T-helper 1 cell treated with Interleukin-12 subunit alpha and Interleukin-12 subunit beta and Interleukin-4 antibody, amounts not matched to agents 30 μg/mL and 1 μg/mL, for 36 hours (primary cell): ENCODE measurements around the gene PGF.

ENCODE experiments used
- H3K27ac Mint-ChIP-seq: one replicate; pipeline ENCODE4 v1.8.0; 2021; ENCODE audit warnings: mild to moderate bottlenecking, mixed read lengths
- H3K27me3 Mint-ChIP-seq: one replicate; pipeline ENCODE4 v1.8.0; 2021; ENCODE audit warnings: low read depth, mixed read lengths
- H3K36me3 Mint-ChIP-seq: one replicate; pipeline ENCODE4 v1.8.0; 2021; ENCODE audit warnings: low read depth, mixed read lengths
- H3K4me1 Mint-ChIP-seq: one replicate; pipeline ENCODE4 v1.8.0; 2021; ENCODE audit warnings: low read depth, mixed read lengths
- H3K4me3 Mint-ChIP-seq: one replicate; pipeline ENCODE4 v1.8.0; 2021; ENCODE audit warnings: mild to moderate bottlenecking, moderate library complexity, mixed read lengths
- H3K9me3 Mint-ChIP-seq: one replicate; pipeline ENCODE4 v1.8.0; 2021; ENCODE audit warnings: mixed read lengths

PGF gene

DNA sequence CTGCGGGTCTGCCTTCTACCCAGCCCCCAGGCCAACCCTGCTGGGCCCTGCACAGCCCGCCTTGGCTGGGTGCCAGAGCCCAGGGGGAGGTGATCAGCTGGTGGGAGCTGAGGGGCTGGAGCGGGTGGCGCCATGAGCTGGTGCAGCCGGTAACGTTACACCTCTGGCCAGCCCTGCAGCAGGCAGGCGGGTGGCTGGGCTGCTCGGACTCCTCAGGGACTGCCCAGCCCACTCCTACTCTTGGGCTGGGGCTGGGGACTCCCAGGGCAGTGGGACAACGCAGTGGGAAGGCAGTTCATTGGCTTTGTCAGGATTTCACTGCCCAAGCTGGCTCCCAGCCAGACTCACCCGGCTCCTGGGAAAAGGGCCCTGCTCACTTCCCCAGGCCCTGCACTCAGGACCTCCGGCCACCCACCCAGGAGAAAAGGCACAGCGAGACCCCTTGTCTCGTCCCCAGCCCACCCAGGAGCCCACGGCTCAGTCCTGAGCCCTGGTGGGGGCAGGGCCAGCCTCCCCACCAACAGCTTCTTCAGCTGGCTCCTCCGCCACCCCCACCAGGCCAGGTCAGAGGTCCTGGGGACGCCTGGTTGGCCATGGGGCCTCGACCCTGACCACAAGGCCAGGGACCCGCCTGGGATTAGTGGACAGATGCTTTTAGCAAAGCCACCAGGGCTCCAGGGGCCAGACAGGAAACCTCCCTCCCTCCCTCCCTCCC, 1.0 kb downstream of the PGF start:
- Mint-ChIP-seq H3K9me3 (no peaks in the 10 kb centered on the region), H3K4me3 (no peak overlapping the region), H3K4me1 (no peaks in the 10 kb centered on the region), H3K27ac (no peak overlapping the region), H3K27me3 (peaks cover 9% of the 10 kb centered on the region), H3K36me3 (no peaks in the 10 kb centered on the region)

- no peaks in the 10 kb centered on the region for H3K9me3 Mint-ChIP-seq
- peaks cover 9% of the 10 kb centered on the region for H3K27me3 Mint-ChIP-seq
- no peak overlapping the region for H3K27ac Mint-ChIP-seq
Measured at GRCh38 chr14:74953686-74954085, 1.7 kb downstream of the PGF start.

DNA sequence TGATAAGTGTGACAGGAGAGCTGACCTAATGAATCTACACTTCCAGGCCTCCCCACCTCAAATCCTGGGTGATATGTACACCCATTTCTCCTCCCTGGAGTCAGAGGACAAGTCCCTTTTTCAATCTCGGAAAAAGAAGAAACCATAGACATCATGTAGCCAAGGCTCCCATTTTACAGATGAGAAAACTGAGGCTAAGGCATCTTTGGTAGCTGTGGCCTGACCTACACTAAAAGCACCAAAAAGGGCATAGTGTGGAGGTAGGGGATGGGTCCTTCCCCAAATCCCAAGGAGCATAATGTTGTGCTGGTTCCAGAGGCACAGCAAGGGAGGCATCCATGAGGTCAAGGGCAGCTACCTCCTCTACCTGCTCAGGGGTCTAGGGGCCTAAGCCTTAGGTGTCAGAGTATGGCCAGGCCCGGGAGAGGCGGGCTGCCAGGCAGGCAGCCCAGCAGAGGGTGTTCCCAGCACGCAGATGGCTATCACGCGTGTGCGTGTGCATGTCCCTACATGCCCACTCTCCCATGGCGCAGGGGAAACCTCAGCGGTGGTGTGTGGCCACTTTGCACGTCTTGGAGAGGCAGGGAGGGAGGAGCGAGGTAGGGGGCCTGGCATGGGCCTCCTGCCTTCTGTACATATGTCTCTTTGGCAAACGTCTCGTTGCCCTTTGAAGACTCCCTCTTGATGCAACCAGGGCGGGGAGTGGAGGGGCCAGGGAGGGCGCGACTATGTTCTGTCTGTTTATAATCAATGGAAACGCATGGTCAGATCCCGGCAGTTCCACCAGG, 2.5 kb downstream of the PGF start:
- H3K36me3 Mint-ChIP-seq, result no peaks in the 10 kb centered on the region
- H3K27ac Mint-ChIP-seq, result no peak overlapping the region
- H3K9me3 Mint-ChIP-seq, result no peaks in the 10 kb centered on the region
- peaks cover 9% of the 10 kb centered on the region for H3K27me3 Mint-ChIP-seq
- H3K4me1 Mint-ChIP-seq, result no peaks in the 10 kb centered on the region
- no peak overlapping the region for H3K4me3 Mint-ChIP-seq

More at GRCh38 chr14:74953686-74954085, 1.7 kb downstream of the PGF start:
- Mint-ChIP-seq H3K4me3 (no peak overlapping the region), H3K4me1 (no peaks in the 10 kb centered on the region), H3K36me3 (no peaks in the 10 kb centered on the region)

- Mint-ChIP-seq H3K4me3 (no peak overlapping the region), H3K27ac (no peak overlapping the region), H3K36me3 (no peaks in the 10 kb centered on the region), H3K27me3 (peaks cover 9% of the 10 kb centered on the region), H3K4me1 (no peaks in the 10 kb centered on the region), H3K9me3 (no peaks in the 10 kb centered on the region)
Measured at GRCh38 chr14:74952180-74952665, 3.2 kb downstream of the PGF start.

- Mint-ChIP-seq H3K27me3 (peaks cover 5% of the 10 kb centered on the region), H3K4me3 (no peak overlapping the region), H3K9me3 (no peaks in the 10 kb centered on the region), H3K4me1 (peaks cover under 1% of the 10 kb centered on the region), H3K36me3 (no peaks in the 10 kb centered on the region), H3K27ac (no peak overlapping the region)
Measured at GRCh38 chr14:74951443-74952179, 3.8 kb downstream of the PGF start.

GRCh38 chr14:74950795-74951442, 4.5 kb downstream of the PGF start:
- Mint-ChIP-seq H3K9me3 (no peaks in the 10 kb centered on the region), H3K4me1 (peaks cover 7% of the 10 kb centered on the region), H3K4me3 (no peak overlapping the region)

GRCh38 chr14:74949859-74950573, 5.4 kb downstream of the PGF start:
- Mint-ChIP-seq H3K4me3 (no peak overlapping the region), H3K27ac (no peak overlapping the region), H3K9me3 (no peaks in the 10 kb centered on the region), H3K4me1 (peaks cover 7% of the 10 kb centered on the region), H3K27me3 (no peaks in the 10 kb centered on the region), H3K36me3 (no peaks in the 10 kb centered on the region)

More at GRCh38 chr14:74950795-74951442, 4.5 kb downstream of the PGF start:
- Mint-ChIP-seq H3K36me3 (no peaks in the 10 kb centered on the region), H3K27me3 (no peaks in the 10 kb centered on the region), H3K27ac (no peak overlapping the region)

- no peaks in the 10 kb centered on the region for H3K27me3 Mint-ChIP-seq
- peaks cover 7% of the 10 kb centered on the region for H3K4me1 Mint-ChIP-seq
- no peak overlapping the region for H3K27ac Mint-ChIP-seq
- H3K4me3 Mint-ChIP-seq, result no peak overlapping the region
- H3K9me3 Mint-ChIP-seq, result no peaks in the 10 kb centered on the region
- H3K36me3 Mint-ChIP-seq, result no peaks in the 10 kb centered on the region
Measured at GRCh38 chr14:74949191-74949601, 6.2 kb downstream of the PGF start.

DNA sequence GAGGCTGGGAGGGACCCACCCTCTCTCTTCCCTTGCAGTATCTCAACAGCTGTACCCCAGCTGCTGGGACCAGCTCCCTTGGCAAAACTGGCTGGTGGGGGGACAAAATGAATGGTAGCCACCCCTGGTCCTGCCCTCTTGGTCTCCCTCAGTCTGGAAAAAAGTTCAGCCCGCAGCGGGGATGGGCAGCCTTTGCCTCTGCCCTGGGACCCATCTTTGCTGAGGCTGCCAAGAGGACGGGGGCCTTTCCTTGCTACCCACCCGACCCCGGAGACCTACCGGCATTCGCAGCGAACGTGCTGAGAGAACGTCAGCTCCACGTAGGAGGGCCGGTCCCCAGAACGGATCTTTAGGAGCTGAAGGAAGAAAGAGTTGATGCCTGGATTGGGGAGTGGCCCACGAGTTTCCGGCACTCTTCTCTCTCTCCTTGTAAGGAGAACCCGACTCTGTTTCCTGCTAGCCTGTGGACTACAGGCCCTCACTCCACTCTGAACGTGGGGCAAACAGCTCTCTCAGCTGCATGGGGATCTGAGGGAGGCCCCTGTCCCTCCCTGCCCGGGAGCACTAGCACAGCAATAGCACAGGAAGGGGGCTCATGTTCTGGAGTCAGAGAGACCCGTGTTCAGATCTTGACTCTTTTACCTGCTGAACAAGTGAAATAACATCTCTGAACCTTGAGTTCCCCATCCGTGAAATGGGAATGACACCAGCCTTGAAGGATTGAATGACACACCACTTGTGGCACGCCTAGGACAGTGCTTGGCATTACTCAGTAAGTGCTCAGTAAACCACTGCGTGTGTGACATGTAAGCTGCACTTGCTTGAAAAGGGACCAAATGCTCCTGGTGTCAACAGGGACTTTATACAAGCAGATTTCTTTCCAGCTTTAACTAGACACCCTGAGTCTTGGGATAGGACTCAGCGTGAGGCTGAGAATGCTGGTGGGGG, 6.9 kb downstream of the PGF start:
- peaks cover 7% of the 10 kb centered on the region for H3K4me1 Mint-ChIP-seq
- H3K27ac Mint-ChIP-seq, result no peak overlapping the region
- no peaks in the 10 kb centered on the region for H3K27me3 Mint-ChIP-seq
- H3K36me3 Mint-ChIP-seq, result no peaks in the 10 kb centered on the region
- no peak overlapping the region for H3K4me3 Mint-ChIP-seq
- H3K9me3 Mint-ChIP-seq, result no peaks in the 10 kb centered on the region

GRCh38 chr14:74947353-74948227, 7.8 kb downstream of the PGF start:
- Mint-ChIP-seq H3K36me3 (no peaks in the 10 kb centered on the region), H3K4me1 (peaks cover 13% of the 10 kb centered on the region), H3K9me3 (no peaks in the 10 kb centered on the region), H3K27me3 (no peaks in the 10 kb centered on the region), H3K4me3 (no peak overlapping the region), H3K27ac (no peak overlapping the region)

- no peaks in the 10 kb centered on the region for H3K36me3 Mint-ChIP-seq
- H3K9me3 Mint-ChIP-seq, result no peaks in the 10 kb centered on the region
- no peak overlapping the region for H3K27ac Mint-ChIP-seq
- peaks cover 18% of the 10 kb centered on the region for H3K4me1 Mint-ChIP-seq
- H3K27me3 Mint-ChIP-seq, result no peaks in the 10 kb centered on the region
- no peak overlapping the region for H3K4me3 Mint-ChIP-seq
Measured at GRCh38 chr14:74946659-74947281, 8.6 kb downstream of the PGF start.
